ENCODE measurements around the gene MAN1A2. TPM values are rescaled to one million over a fixed set of nuclear protein-coding genes. Genes with fewer than 3 reads are reported as not detected.
"Not testable (repeated sequence)": the region's sequence is repeated elsewhere in the genome, so short reads cannot be mapped to it uniquely, and the experiment has no call there.

MAN1A2 gene
- total RNA-seq, result 28.9 and 32.1 TPM in 2 replicates

- DNase-seq (ENCODE audit: extremely low read depth, low read depth, low spot score), result no peak
Measured at GRCh38 chr1:117367046-117368025, at the start of gene MAN1A2. MAN1A2 (plus strand) TSS chr1:117367449; CDS start chr1:117368184, 735 bp downstream.

GRCh38 chr1:117318011-117318410 is 49.2 kb upstream of the MAN1A2 start:
- no peak for DNase-seq (ENCODE audit: extremely low read depth, low read depth, low spot score)

GRCh38 chr1:117318426-117318825 is 48.8 kb upstream of the MAN1A2 start:
- DNase-seq (ENCODE audit: extremely low read depth, low read depth, low spot score), result no peak

GRCh38 chr1:117320515-117320914 is 46.7 kb upstream of the MAN1A2 start:
- DNase-seq (ENCODE audit: extremely low read depth, low read depth, low spot score), result no peak

- no peak for DNase-seq (ENCODE audit: extremely low read depth, low read depth, low spot score)
Measured at GRCh38 chr1:117321680-117322609, 45.3 kb upstream of the MAN1A2 start.

GRCh38 chr1:117324357-117324756 is 42.9 kb upstream of the MAN1A2 start:
- DNase-seq (ENCODE audit: extremely low read depth, low read depth, low spot score), result no peak

- DNase-seq (ENCODE audit: extremely low read depth, low read depth, low spot score), result not testable (repeated sequence)
Measured at GRCh38 chr1:117326035-117326434, 41.2 kb upstream of the MAN1A2 start.

- no peak for DNase-seq (ENCODE audit: extremely low read depth, low read depth, low spot score)
Measured at GRCh38 chr1:117327011-117327410, 40.2 kb upstream of the MAN1A2 start.

- no peak for DNase-seq (ENCODE audit: extremely low read depth, low read depth, low spot score)
Measured at GRCh38 chr1:117335376-117336086, 31.7 kb upstream of the MAN1A2 start.

- DNase-seq (ENCODE audit: extremely low read depth, low read depth, low spot score), result no peak
Measured at GRCh38 chr1:117336088-117336817, 31.0 kb upstream of the MAN1A2 start.

GRCh38 chr1:117339866-117340700 is 27.2 kb upstream of the MAN1A2 start:
- DNase-seq (ENCODE audit: extremely low read depth, low read depth, low spot score), result no peak

GRCh38 chr1:117341123-117341522 is 26.1 kb upstream of the MAN1A2 start:
- DNase-seq (ENCODE audit: extremely low read depth, low read depth, low spot score), result no peak

- no peak for DNase-seq (ENCODE audit: extremely low read depth, low read depth, low spot score)
Measured at GRCh38 chr1:117342397-117342796, 24.9 kb upstream of the MAN1A2 start.

GRCh38 chr1:117346206-117346928 is 20.9 kb upstream of the MAN1A2 start:
- no peak for DNase-seq (ENCODE audit: extremely low read depth, low read depth, low spot score)

GRCh38 chr1:117347907-117348306 is 19.3 kb upstream of the MAN1A2 start:
- DNase-seq (ENCODE audit: extremely low read depth, low read depth, low spot score), result no peak

GRCh38 chr1:117352695-117353094 is 14.6 kb upstream of the MAN1A2 start:
- DNase-seq (ENCODE audit: extremely low read depth, low read depth, low spot score), result not testable (repeated sequence)

- not testable (repeated sequence) for DNase-seq (ENCODE audit: extremely low read depth, low read depth, low spot score)
Measured at GRCh38 chr1:117357833-117358603, 9.2 kb upstream of the MAN1A2 start.

GRCh38 chr1:117358604-117358887 is 8.7 kb upstream of the MAN1A2 start:
- not testable (repeated sequence) for DNase-seq (ENCODE audit: extremely low read depth, low read depth, low spot score)

Measured in glomerular endothelial cell (primary cell).